Effector memory CD8-positive, alpha-beta T cell (primary cell): ENCODE measurements around the gene LDHAL6B.
A peak's percentile ranks its signal among the peaks of the same experiment; 100 is the strongest.

Experiments used
- ATAC-seq: fragments of 150-1000 bp; cut with Tn5 transposase; replicated peaks from 2 replicates; pipeline ENCODE4 v1.10.0; 2021; ENCODE audit warnings: mild to moderate bottlenecking, moderate library complexity
- DNase-seq, 3 experiments: peaks; one replicate each; pipeline ENCODE4 v3.0.0; 2021
- H3K27ac Mint-ChIP-seq, 2 donors: one replicate each; pipeline ENCODE4 v1.8.0; 2022; ENCODE audit warnings: mild to moderate bottlenecking in 2 of 2, mixed read lengths in 2 of 2, moderate library complexity in 2 of 2
- H3K27me3 Mint-ChIP-seq, 2 donors: one replicate each; pipeline ENCODE4 v1.8.0; 2022; ENCODE audit warnings: mixed read lengths in 2 of 2
- H3K36me3 Mint-ChIP-seq: one replicate; pipeline ENCODE4 v1.8.0; 2022; ENCODE audit warnings: mild to moderate bottlenecking, moderate library complexity, mixed read lengths; ENCODE audit not compliant: insufficient read depth
- H3K4me1 Mint-ChIP-seq, 2 donors: one replicate each; pipeline ENCODE4 v1.8.0; 2022; ENCODE audit warnings: low read depth in 2 of 2, mixed read lengths in 2 of 2
- H3K4me3 Mint-ChIP-seq, 2 donors: one replicate each; pipeline ENCODE4 v1.8.0; 2022; ENCODE audit warnings: mild to moderate bottlenecking in 2 of 2, mixed read lengths in 2 of 2, moderate library complexity in 2 of 2
- H3K9me3 Mint-ChIP-seq, 2 donors: one replicate each; pipeline ENCODE4 v1.8.0; 2022; ENCODE audit warnings: mixed read lengths in 2 of 2

Gene LDHAL6B

DNA sequence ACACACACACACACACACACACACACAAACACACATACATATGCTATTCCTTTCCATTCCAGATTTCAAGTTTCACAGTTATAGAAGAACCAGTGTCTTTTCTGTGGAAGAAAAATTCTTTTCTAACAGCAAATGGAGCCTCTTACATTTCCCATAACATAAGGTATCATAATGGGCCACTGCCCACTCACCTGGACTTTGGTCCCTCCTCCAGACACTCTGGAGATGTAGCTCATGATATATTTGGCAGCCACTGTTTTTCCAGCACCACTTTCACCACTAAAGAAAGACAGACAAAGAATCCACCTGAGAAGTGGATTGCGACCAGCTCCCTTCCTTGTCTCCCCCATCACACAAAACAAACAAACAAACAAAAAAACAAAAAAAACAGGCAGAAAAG, 29.8 kb downstream of the LDHAL6B start:
- Mint-ChIP-seq H3K4me3 (no peak overlapping the region), H3K27me3 (peaks cover 14 to 24% of the 10 kb centered on the region in 2 donors), H3K27ac (no peak overlapping the region), H3K4me1 (no peaks in the 10 kb centered on the region), H3K9me3 (no peaks in the 10 kb centered on the region), H3K36me3 (no peaks in the 10 kb centered on the region)
- ATAC-seq (no peak), DNase-seq (no peak)

DNA sequence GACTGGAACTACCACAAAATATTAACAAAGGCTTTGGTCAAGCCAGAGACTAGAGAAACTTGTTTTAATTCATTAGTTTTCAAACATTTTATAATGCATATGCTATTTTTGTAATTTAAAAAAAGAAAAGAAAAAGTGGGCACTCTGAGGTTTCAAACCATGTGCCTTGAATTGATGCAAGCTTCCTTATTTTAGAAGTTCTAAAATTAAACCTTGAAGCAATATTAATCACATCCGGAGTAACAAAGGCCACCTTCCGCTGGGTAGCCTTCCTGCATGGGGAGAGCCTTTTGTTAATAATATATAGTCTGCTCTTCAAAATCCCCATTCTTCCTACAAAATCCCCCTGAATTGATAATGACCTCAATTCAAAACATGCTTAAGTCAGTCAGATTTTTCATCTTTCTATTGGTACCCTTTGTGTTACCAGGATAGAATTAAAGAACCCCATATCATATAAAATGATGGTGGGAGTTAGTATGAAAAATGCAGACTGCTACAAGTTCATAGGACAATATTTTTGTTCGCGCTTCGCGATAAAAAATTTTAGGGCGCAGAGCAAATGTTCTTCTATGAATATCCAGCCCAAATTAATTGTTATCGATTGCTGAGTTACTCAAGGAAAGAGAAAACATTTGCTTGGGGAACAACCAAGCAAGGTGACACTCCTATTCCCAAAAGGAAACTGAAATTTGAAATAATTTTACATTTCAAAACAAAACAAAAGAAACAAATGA, 30.6 kb downstream of the LDHAL6B start:
- peaks cover 14 to 21% of the 10 kb centered on the region in 2 donors for H3K27me3 Mint-ChIP-seq

DNA sequence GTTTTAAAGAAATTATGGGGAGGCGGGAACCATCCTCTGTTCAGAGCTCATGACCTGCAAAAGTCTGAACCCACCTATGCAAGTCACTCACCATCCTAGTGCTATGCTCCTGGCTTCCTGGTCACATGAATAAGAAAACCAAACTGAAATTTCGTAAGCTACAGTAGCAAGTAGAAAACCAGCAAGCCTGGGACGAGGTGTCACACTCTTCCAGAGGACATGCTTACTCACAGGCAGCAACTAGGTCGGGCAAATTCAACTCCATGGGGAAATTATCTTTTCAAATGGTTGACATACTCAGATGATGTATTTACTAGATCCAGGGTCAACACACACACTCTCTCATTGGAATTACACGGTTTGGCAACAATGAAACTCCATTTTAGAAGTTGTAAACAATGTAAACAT, 31.3 kb downstream of the LDHAL6B start:
- no peak for ATAC-seq
- H3K27me3 Mint-ChIP-seq: peaks cover 14 to 21% of the 10 kb centered on the region in 2 donors
- no peak for DNase-seq
- no peaks in the 10 kb centered on the region for H3K9me3 Mint-ChIP-seq
- H3K4me1 Mint-ChIP-seq: no peaks in the 10 kb centered on the region
- no peak overlapping the region for H3K4me3 Mint-ChIP-seq
- H3K27ac Mint-ChIP-seq: no peak overlapping the region
- no peaks in the 10 kb centered on the region for H3K36me3 Mint-ChIP-seq

More for the DNA sequence above, 30.6 kb downstream of the LDHAL6B start:
- no peaks in the 10 kb centered on the region for H3K9me3 Mint-ChIP-seq
- DNase-seq (no peak), ATAC-seq (no peak)
- H3K36me3 Mint-ChIP-seq: no peaks in the 10 kb centered on the region
- H3K27ac Mint-ChIP-seq: no peak overlapping the region
- no peak overlapping the region for H3K4me3 Mint-ChIP-seq
- H3K4me1 Mint-ChIP-seq: no peaks in the 10 kb centered on the region

DNA sequence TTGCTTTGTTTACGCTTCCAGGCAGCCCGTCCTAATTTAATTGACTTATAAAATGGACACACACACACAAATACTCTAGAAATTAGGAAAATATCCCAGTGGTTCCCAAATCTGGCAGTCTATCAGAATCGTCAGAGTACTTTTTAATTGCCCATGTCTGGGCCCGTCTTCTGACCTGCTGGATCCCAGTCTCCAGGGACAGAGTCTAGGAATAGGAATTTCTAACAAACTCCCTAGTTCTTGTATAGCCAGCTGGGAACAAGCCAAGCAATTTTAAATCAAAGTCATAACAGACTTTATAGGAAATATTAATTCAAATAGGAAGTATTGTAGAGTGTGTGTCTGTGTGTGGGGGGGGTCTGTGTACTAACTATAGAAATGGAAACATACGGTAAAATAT, 33.4 kb downstream of the LDHAL6B start:
- H3K36me3 Mint-ChIP-seq: no peaks in the 10 kb centered on the region
- peaks cover 14 to 21% of the 10 kb centered on the region in 2 donors for H3K27me3 Mint-ChIP-seq
- H3K4me3 Mint-ChIP-seq: no peak overlapping the region
- DNase-seq (no peak), ATAC-seq (no peak)
- no peak overlapping the region for H3K27ac Mint-ChIP-seq
- H3K4me1 Mint-ChIP-seq: no peaks in the 10 kb centered on the region
- no peaks in the 10 kb centered on the region for H3K9me3 Mint-ChIP-seq

DNA sequence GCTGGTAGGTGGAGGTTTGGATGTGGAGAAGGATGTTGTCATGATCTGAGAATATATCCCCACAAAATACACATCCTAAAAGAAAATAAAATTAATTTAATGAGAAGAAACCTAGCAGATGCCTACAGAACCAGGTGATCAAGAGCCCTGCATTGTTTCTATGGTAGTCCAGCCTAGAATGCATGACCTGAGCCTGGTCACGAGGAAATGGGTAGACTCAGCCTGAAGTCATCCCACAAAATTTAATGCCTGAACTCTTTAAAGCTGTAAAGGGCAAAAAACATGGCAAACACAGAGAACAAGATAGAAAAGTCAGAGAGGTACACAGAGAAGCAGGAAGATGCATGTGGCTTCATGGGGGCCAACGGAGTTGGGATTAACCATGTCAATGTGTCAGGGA, 36.0 kb downstream of the LDHAL6B start:
- Mint-ChIP-seq H3K27me3 (peaks cover 10 to 14% of the 10 kb centered on the region in 2 donors), H3K4me1 (no peaks in the 10 kb centered on the region), H3K4me3 (no peak overlapping the region), H3K36me3 (no peaks in the 10 kb centered on the region), H3K9me3 (no peaks in the 10 kb centered on the region), H3K27ac (no peak overlapping the region)
- ATAC-seq (no peak), DNase-seq (no peak)

DNA sequence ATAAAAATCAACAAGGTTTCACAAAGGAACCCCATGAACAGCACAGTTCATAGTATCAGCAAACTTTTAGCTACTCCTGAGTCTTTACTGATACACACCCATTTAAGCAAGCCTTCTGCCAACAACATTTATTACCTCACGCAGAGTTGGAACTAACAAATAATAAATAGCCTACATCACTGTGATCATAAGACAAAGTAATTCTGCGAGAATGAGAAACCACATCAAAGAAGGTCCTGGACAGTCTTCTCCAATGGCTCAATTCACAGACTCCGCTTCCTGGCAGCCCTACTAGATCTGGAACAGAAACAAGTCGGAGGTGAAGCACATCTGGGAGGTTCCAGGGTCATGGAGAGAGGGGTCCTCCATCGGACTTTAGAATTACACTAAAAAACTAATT, 37.0 kb downstream of the LDHAL6B start:
- Mint-ChIP-seq H3K27me3 (peaks cover 10 to 14% of the 10 kb centered on the region in 2 donors), H3K4me3 (no peak overlapping the region), H3K27ac (no peak overlapping the region), H3K36me3 (no peaks in the 10 kb centered on the region), H3K4me1 (no peaks in the 10 kb centered on the region), H3K9me3 (no peaks in the 10 kb centered on the region)
- DNase-seq: no peak
- ATAC-seq: no peak

DNA sequence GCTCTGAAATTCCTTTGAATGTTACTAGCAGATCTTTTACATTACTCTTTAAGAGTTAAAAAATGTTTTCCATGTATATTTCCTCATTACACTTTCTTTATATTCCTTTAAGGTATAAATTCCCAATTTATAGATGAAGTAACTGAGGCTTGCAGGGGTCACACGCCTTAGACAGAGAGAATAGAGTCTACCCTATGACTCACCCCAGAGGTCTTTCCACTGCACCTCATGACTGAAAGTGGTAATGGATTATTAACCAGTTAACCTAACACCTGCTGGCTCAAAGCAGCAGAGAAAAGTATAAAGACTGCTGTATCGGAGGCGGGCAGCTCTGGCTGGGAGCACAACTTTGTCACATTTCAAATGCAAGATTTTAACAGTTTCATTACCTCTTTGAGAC, 37.7 kb downstream of the LDHAL6B start:
- Mint-ChIP-seq H3K4me3 (no peak overlapping the region), H3K9me3 (no peaks in the 10 kb centered on the region), H3K27me3 (peaks cover 10 to 14% of the 10 kb centered on the region in 2 donors), H3K27ac (no peak overlapping the region), H3K36me3 (no peaks in the 10 kb centered on the region), H3K4me1 (no peaks in the 10 kb centered on the region)
- DNase-seq: no peak
- ATAC-seq: no peak

DNA sequence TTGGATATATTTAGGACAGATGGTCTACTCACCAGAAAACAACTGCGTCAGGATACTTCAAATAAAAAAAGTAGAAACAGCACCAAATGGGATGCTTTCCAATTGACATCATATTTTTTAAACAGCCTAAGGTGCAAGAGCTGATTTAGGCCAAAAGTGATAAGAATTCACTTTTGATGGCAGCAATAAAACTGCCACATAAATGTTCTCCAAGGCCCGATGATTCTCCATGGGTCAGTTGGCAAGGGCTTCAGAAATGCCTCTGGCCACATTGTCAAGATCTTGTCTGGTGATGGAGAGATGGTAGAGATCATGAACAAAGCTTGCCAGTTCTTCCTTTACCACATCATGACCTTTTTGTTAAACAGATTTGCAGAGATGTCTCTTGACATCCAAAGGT, 38.9 kb downstream of the LDHAL6B start:
- no peaks in the 10 kb centered on the region for H3K36me3 Mint-ChIP-seq
- H3K27ac Mint-ChIP-seq: no peak overlapping the region
- ATAC-seq: no peak
- no peak overlapping the region for H3K4me3 Mint-ChIP-seq
- H3K4me1 Mint-ChIP-seq: no peaks in the 10 kb centered on the region
- peaks cover 5 to 12% of the 10 kb centered on the region in 2 donors for H3K27me3 Mint-ChIP-seq
- no peak for DNase-seq
- no peaks in the 10 kb centered on the region for H3K9me3 Mint-ChIP-seq

DNA sequence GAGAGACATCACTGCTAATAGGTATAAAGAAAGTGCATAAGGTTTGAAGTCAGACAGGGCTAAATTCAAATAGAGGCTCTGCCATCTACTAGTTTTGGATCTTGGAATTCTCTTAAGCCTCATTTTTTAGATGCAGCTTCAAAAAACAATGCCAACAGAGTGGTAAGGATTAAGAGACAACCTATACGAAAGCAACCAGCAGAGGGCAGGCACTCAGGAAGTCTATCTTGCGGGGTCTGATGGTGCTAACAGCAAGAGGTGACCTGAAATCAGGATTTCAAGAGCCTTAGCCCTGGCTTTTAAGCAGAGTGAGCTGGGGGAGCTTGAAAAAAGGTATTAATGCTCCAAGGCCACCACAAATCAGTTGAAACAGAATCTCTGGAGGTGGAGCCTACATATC, 40.7 kb downstream of the LDHAL6B start:
- Mint-ChIP-seq H3K27ac (no peak overlapping the region), H3K27me3 (peaks cover 0 to 6% of the 10 kb centered on the region in 2 donors)

DNA sequence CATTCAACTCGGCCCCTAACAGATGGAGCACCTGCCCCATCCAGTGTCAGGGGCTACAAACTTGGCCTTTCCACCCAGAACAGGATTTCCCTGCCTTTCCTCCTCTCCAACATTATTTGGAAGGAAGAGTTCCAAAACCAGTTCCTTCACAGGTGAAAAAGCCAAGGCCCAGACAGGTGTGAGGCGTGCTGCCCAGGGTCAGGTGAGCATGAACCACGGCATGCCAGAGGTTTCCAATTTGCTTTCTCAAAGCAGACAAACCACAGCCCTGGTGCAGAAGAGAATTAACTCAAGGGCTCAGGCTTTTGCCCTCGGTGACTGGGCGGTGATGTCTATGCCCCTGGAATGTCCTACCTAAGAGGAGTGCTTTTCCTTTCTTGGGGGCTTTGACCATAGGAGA, 43.2 kb downstream of the LDHAL6B start:
- no peaks in the 10 kb centered on the region for H3K9me3 Mint-ChIP-seq
- H3K4me3 Mint-ChIP-seq: no peak overlapping the region
- ATAC-seq (no peak), DNase-seq (no peak)
- H3K27ac Mint-ChIP-seq: no peak overlapping the region
- no peaks in the 10 kb centered on the region for H3K36me3 Mint-ChIP-seq
- no peaks in the 10 kb centered on the region for H3K4me1 Mint-ChIP-seq
- H3K27me3 Mint-ChIP-seq: peaks cover 0 to 6% of the 10 kb centered on the region in 2 donors

More for the DNA sequence above, 40.7 kb downstream of the LDHAL6B start:
- Mint-ChIP-seq H3K4me1 (no peaks in the 10 kb centered on the region), H3K4me3 (no peak overlapping the region), H3K36me3 (no peaks in the 10 kb centered on the region), H3K9me3 (no peaks in the 10 kb centered on the region)
- DNase-seq (peak; percentile 42 to 46 (median 44)), ATAC-seq (peak; percentile 72)

DNA sequence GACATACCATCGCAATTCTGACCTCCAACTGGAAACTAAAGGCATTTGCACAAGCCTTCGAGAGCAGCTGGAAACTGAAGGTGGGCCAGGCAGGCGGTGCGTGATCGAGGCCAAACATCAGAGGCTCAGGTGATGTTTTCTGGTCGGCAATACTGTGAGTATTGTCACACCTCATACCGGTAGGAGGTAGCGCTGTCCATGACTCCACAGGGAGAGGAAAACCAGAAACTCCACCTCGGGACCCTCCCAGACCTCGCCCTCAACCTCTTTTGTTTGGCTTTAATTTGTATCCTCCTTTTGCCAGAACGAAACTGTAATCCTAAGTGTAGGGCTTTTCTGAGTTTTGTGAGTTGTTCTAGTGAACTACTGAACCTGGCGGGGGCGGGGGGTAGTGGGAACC, 43.6 kb downstream of the LDHAL6B start:
- Mint-ChIP-seq H3K27me3 (peaks cover 0 to 6% of the 10 kb centered on the region in 2 donors), H3K27ac (no peak overlapping the region)

DNA sequence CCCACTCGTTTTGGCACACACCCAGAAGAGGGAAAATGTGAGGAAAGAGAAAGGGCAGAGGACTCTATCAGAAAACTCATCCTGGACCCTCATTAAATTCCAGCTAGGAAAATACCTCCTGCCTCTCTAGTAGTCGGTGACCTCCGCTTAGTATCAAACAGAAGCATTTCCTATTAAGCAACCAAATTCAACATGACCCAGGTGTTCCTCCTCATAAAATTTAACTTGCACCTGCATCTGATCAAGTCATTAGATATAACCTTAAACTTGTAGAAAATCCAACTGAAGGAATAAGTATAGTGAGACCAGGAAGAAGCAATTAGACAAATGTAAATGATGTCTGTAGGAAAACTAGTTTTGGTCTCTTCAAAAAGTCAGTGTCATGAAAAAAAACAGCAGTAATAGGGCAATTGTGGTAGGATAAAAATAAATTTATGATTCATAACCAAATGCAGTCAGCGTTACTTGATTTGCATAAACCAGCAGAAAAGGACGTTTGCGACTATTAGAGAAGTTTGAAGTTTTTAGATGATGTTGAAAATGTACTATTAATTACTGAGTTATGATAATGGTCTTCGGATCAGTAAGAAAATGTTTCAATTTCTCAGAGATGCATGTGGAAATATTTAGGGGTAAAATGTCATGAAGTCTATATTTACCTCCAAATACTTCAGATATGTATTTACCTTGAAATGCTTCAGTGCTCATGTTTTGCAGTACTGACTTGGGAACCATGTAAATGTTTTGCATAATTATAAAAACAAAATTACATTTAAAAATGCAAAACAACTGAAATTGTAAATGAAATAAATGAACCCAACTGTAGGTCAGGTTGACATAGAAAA, 44.6 kb downstream of the LDHAL6B start:
- H3K27me3 Mint-ChIP-seq: peaks cover 0 to 5% of the 10 kb centered on the region in 2 donors
- H3K9me3 Mint-ChIP-seq: no peaks in the 10 kb centered on the region
- no peak overlapping the region for H3K4me3 Mint-ChIP-seq
- peaks cover 5 to 7% of the 10 kb centered on the region in 2 donors for H3K4me1 Mint-ChIP-seq
- ATAC-seq (no peak), DNase-seq (no peak)
- H3K27ac Mint-ChIP-seq: no peak overlapping the region
- H3K36me3 Mint-ChIP-seq: no peaks in the 10 kb centered on the region

More for the DNA sequence above, 43.6 kb downstream of the LDHAL6B start:
- Mint-ChIP-seq H3K4me1 (no peaks in the 10 kb centered on the region), H3K36me3 (no peaks in the 10 kb centered on the region), H3K4me3 (no peak overlapping the region), H3K9me3 (no peaks in the 10 kb centered on the region)
- DNase-seq (no peak), ATAC-seq (no peak)

DNA sequence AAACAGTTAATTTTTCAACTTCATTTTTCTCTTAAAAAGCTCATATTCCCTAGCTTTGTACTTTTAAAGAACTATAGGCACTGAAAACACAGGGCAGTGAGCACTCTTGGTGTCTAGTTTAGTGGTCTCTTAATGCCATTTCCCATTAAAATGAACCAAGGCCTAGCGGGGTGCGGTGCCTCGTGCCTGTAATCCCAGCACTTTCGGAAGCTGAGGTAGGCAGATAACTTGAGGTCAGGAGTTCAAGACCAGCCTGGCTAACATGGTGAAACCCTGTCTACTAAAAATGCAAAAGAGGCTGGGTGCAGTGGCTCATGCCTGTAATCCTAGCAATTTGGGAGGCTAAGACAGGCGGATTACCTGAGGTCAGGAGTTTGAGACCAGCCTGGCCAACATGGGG, 45.5 kb downstream of the LDHAL6B start:
- Mint-ChIP-seq H3K27ac (no peak overlapping the region), H3K36me3 (no peaks in the 10 kb centered on the region), H3K4me3 (no peak overlapping the region), H3K4me1 (peaks cover 5 to 7% of the 10 kb centered on the region in 2 donors), H3K27me3 (peaks cover 0 to 2% of the 10 kb centered on the region in 2 donors), H3K9me3 (no peaks in the 10 kb centered on the region)
- DNase-seq (no peak), ATAC-seq (no peak)
